NT2/D1 (cell line): Measurements from ENCODE around the gene GALNT18.

Source experiments
- SUZ12 ChIP-seq: IDR thresholded peaks from 2 replicates; pipeline ENCODE4 v1.6.1; 2011; ENCODE audit not compliant: insufficient read length, insufficient read depth; ENCODE audit errors: extremely low read depth
- YY1 ChIP-seq: IDR thresholded peaks from 2 replicates; pipeline ENCODE4 v1.6.1; 2011; ENCODE audit not compliant: insufficient read length, insufficient read depth

GRCh38 chr11:11421509-11421908 is 200.3 kb downstream of the GALNT18 start:
- TF ChIP-seq SUZ12 (no peak), YY1 (no peak)
